ENCODE measurements around the gene CEBPB. TPM values are rescaled to one million over a fixed set of nuclear protein-coding genes. Genes with fewer than 3 reads are reported as not detected.

Gene CEBPB
- polyA plus RNA-seq (2011; rRNA removed) (23.3 and 24.6 TPM in 2 replicates), polyA minus RNA-seq (2011; rRNA and poly(A)+ RNA removed) (7.7 and 10.9 TPM in 2 replicates)

- TF ChIP-seq CTCF (IDR thresholded peaks at IDR 0.05; ENCODE audit: insufficient read depth, low read depth, low read length) = peak; percentile 82
- ChIA-PET CTCF (interaction anchor here (0.5 to 8.9 kb wide), 13 partner anchors 9 to 598 kb away, joined by 3 to 195 read pairs (median 3); no protein-coding TSS in a partner anchor), POLR2A (interaction anchor here (0.6 to 1.2 kb wide), 4 partner anchors 114 to 190 kb away, joined by 3 read pairs; no protein-coding TSS in a partner anchor)
- DNase-seq (ENCODE audit: low read depth) = no peak
- peak within 1 kb of the TSS; percentile 62 for H3K4me3 ChIP-seq (ENCODE audit: low read depth, low read length)
- H3K27me3 ChIP-seq (ENCODE audit: control insufficient read depth, insufficient read depth, low read length) = no peaks in the 10 kb centered on the region
- H3K36me3 ChIP-seq (ENCODE audit: control insufficient read depth, insufficient read depth, low read length) = peaks cover 24% of the 10 kb centered on the region
These were observed at the start of gene CEBPB for GRCh38 chr20:50190251-50191064. Gene CEBPB, plus strand, starts transcription at chr20:50190830. Its CDS starts 204 bp downstream, at chr20:50191034.

GRCh38 chr20:50141018-50141675 lies 49.5 kb upstream of the CEBPB start:
- CTCF ChIA-PET = interaction anchor here (0.9 to 1.6 kb wide), 4 partner anchors 9 to 162 kb away, joined by 3 to 5 read pairs (median 3); partner anchors contain the start of gene PEDS1
- no peak for DNase-seq (ENCODE audit: low read depth)
- Histone ChIP-seq H3K4me3 (ENCODE audit: low read depth, low read length) (no peak overlapping the region), H3K27me3 (ENCODE audit: control insufficient read depth, insufficient read depth, low read length) (no peaks in the 10 kb centered on the region), H3K36me3 (ENCODE audit: control insufficient read depth, insufficient read depth, low read length) (peaks cover 29% of the 10 kb centered on the region)
- POLR2A ChIA-PET = no interaction called here
- TF ChIP-seq CTCF (IDR thresholded peaks at IDR 0.05; ENCODE audit: insufficient read depth, low read depth, low read length) = no peak

GRCh38 chr20:50141811-50142561 lies 48.6 kb upstream of the CEBPB start:
- CTCF ChIA-PET = interaction anchor here (1.3 to 1.6 kb wide), 2 partner anchors 12 to 21 kb away, joined by 4 to 5 read pairs; partner anchors contain the start of gene PEDS1
- Histone ChIP-seq H3K36me3 (ENCODE audit: control insufficient read depth, insufficient read depth, low read length) (peaks cover 27% of the 10 kb centered on the region), H3K27me3 (ENCODE audit: control insufficient read depth, insufficient read depth, low read length) (no peaks in the 10 kb centered on the region), H3K4me3 (ENCODE audit: low read depth, low read length) (no peak overlapping the region)
- no peak for DNase-seq (ENCODE audit: low read depth)
- POLR2A ChIA-PET = no interaction called here
- TF ChIP-seq CTCF (IDR thresholded peaks at IDR 0.05; ENCODE audit: insufficient read depth, low read depth, low read length) = no peak

GRCh38 chr20:50142812-50143211 lies 47.8 kb upstream of the CEBPB start:
- no peak for TF ChIP-seq CTCF (IDR thresholded peaks at IDR 0.05; ENCODE audit: insufficient read depth, low read depth, low read length)
- DNase-seq (ENCODE audit: low read depth) = no peak
- CTCF ChIA-PET = interaction anchor here (1.3 kb wide), 1 partner anchor 22 kb away, joined by 4 read pairs; no protein-coding TSS in a partner anchor
- POLR2A ChIA-PET = no interaction called here
- Histone ChIP-seq H3K27me3 (ENCODE audit: control insufficient read depth, insufficient read depth, low read length) (no peaks in the 10 kb centered on the region), H3K36me3 (ENCODE audit: control insufficient read depth, insufficient read depth, low read length) (peaks cover 27% of the 10 kb centered on the region), H3K4me3 (ENCODE audit: low read depth, low read length) (no peak overlapping the region)

Data from BJ (cell line).